CD8-positive, alpha-beta memory T cell (primary cell): ENCODE measurements around the gene ITIH4. TPM values are rescaled to one million over a fixed set of nuclear protein-coding genes. Genes with fewer than 3 reads are reported as not detected.

ENCODE experiments used
- CTCF ChIA-PET: fragments of 350-600 bp; sonication (Branson Sonifier 250); formaldehyde crosslinking; loops from one replicate; lab custom pipeline; 2021; ENCODE audit warnings: antibody characterized with exemption; lab: Charles Lee
- POLR2A ChIA-PET: fragments of 350-600 bp; sonication (Branson Sonifier 250); formaldehyde crosslinking; loops from one replicate; lab custom pipeline; 2021; ENCODE audit warnings: antibody characterized with exemption; lab: Charles Lee
- DNase-seq, 5 donors: peaks; one replicate each; pipeline versions ENCODE4 v3.0.0 to v3.0.0-alpha.2; 2020 to 2022; ENCODE audit warnings: mixed read lengths in 1 of 5
- H3K27ac ChIP-seq: one replicate; pipeline ENCODE4 v1.7.0; 2013; ENCODE audit warnings: low read depth, mild to moderate bottlenecking, low read length, moderate library complexity
- H3K27me3 ChIP-seq: 2 replicates; pipeline ENCODE4 v1.7.0; 2013; ENCODE audit warnings: low read length, mild to moderate bottlenecking; ENCODE audit not compliant: insufficient read depth, poor library complexity, severe bottlenecking
- H3K36me3 ChIP-seq: 2 replicates; pipeline ENCODE4 v1.7.0; 2013; ENCODE audit warnings: mild to moderate bottlenecking, low read length, moderate library complexity; ENCODE audit not compliant: insufficient read depth
- H3K4me1 ChIP-seq: 2 replicates; pipeline ENCODE4 v1.7.0; 2013; ENCODE audit warnings: mild to moderate bottlenecking, low read length, moderate library complexity; ENCODE audit not compliant: insufficient read depth
- H3K4me3 ChIP-seq: 2 replicates; pipeline ENCODE4 v1.7.0; 2013; ENCODE audit warnings: mild to moderate bottlenecking, low read length
- H3K9me3 ChIP-seq: 2 replicates; pipeline ENCODE4 v1.7.0; 2013; ENCODE audit warnings: mild to moderate bottlenecking, low read length
- H3K27ac Mint-ChIP-seq, 8 donors: one replicate each; pipeline ENCODE4 v1.8.0; 2020 to 2021; ENCODE audit warnings: mixed read lengths in 8 of 8, mild to moderate bottlenecking in 6 of 8, inconsistent platforms in 3 of 8, moderate library complexity in 3 of 8
- H3K27me3 Mint-ChIP-seq, 2 donors: one replicate each; pipeline ENCODE4 v1.8.0; 2020 to 2021; ENCODE audit warnings: mixed read lengths in 2 of 2, mild to moderate bottlenecking in 1 of 2, moderate library complexity in 1 of 2
- H3K36me3 Mint-ChIP-seq, 3 donors: one replicate each; pipeline ENCODE4 v1.8.0; 2020 to 2021; ENCODE audit warnings: mixed read lengths in 3 of 3, inconsistent platforms in 1 of 3, mild to moderate bottlenecking in 1 of 3
- H3K4me1 Mint-ChIP-seq, 3 donors: one replicate each; pipeline ENCODE4 v1.8.0; 2020 to 2021; ENCODE audit warnings: mixed read lengths in 3 of 3, inconsistent platforms in 1 of 3, mild to moderate bottlenecking in 1 of 3
- H3K4me3 Mint-ChIP-seq, 7 donors: one replicate each; pipeline ENCODE4 v1.8.0; 2020 to 2021; ENCODE audit warnings: mixed read lengths in 7 of 7, mild to moderate bottlenecking in 6 of 7, moderate library complexity in 4 of 7, inconsistent platforms in 2 of 7
- H3K9me3 Mint-ChIP-seq, 5 donors: one replicate each; pipeline ENCODE4 v1.8.0; 2020 to 2022; ENCODE audit warnings: mixed read lengths in 5 of 5, mild to moderate bottlenecking in 3 of 5, moderate library complexity in 2 of 5, inconsistent platforms in 1 of 5
- polyA plus RNA-seq: library from polyadenylated mRNA; unstranded; fragments of 300-500 nt; fragmentation: Illumina TruSeq; gene quantifications from one replicate; pipeline ENCODE4 v1.2.3, GENCODE V29; 2021
- total RNA-seq, 2 experiments: library from RNA; stranded (reverse); gene quantifications; one replicate each; pipeline ENCODE4 v1.2.3, GENCODE V29; 2021

The ITIH4 gene
- total and polyA plus RNA-seq, 3 experiments from 2014 or later: 10.9 to 11.2 TPM; not detected in 1

DNA sequence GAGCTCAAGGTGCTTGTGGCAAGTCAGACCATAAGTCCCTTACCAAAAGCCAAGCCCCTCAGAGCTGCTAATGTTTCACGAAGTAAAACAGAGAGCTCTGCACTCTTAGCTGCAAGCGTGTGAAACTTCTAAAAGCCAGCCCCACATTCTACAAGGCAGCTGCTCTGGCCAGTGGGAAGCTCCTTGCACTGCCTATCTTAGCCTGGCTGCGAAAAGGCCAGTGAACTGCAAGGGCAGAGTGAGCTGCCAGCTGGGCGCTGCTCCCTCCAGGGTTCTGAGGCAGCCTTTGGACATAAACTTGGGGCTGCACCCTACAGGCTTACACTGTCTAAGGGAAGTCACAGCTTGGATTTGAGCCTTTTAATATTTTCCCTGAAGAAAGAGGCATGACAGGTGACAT, 6.5 kb upstream of the ITIH4 start:
- Histone ChIP-seq H3K4me3 (no peak overlapping the region), H3K27me3 (no peaks in the 10 kb centered on the region), H3K9me3 (no peaks in the 10 kb centered on the region), H3K36me3 (no peaks in the 10 kb centered on the region), H3K27ac (no peak overlapping the region), H3K4me1 (peaks cover 24% of the 10 kb centered on the region)
- peak overlapping the region in 1 of 7 donors; percentile 7 for H3K4me3 Mint-ChIP-seq
- peak overlapping the region in 3 of 8 donors; percentile 3 to 70 (median 68) for H3K27ac Mint-ChIP-seq
- no peaks in the 10 kb centered on the region for H3K9me3 Mint-ChIP-seq
- peaks cover 35 to 51% (median 43%) of the 10 kb centered on the region in 3 donors for H3K4me1 Mint-ChIP-seq
- H3K27me3 Mint-ChIP-seq: no peaks in the 10 kb centered on the region
- ChIA-PET CTCF (interaction anchor here (1.5 to 2.1 kb wide), 2 partner anchors 9 to 16 kb away, joined by 4 to 6 read pairs; no protein-coding TSS in a partner anchor), POLR2A (no interaction called here)
- DNase-seq: no peak
- peaks cover 6 to 59% (median 11%) of the 10 kb centered on the region in 3 donors for H3K36me3 Mint-ChIP-seq

DNA sequence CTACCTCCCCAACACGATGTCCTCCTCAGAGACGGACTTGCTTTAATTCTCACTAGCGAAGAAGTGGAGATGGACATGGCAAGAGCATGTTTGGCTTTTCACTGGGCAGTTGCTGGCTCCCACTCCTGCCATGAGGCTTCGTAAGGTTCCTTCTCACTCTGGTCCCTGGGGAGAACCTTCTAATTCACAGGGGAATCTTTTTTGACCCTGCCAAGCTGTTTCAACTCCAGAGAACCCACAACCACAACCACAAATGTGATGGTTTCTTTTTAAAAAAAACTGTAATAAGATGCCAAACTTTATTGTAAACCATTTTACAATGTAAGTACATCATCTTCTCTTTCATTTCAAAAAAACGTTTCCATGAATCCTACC, 6.0 kb upstream of the ITIH4 start:
- ChIA-PET POLR2A (no interaction called here), CTCF (interaction anchor here (2.1 kb wide), 1 partner anchor 10 kb away, joined by 6 read pairs; no protein-coding TSS in a partner anchor)
- H3K9me3 ChIP-seq: no peaks in the 10 kb centered on the region
- H3K27me3 ChIP-seq: no peaks in the 10 kb centered on the region
- H3K4me1 ChIP-seq: peaks cover 24% of the 10 kb centered on the region
- no peak for DNase-seq
- no peak overlapping the region for H3K4me3 ChIP-seq
- no peaks in the 10 kb centered on the region for H3K27me3 Mint-ChIP-seq
- H3K27ac ChIP-seq: no peak overlapping the region
- H3K27ac Mint-ChIP-seq: peak overlapping the region in 2 of 8 donors; percentile 32 to 68
- no peaks in the 10 kb centered on the region for H3K9me3 Mint-ChIP-seq
- H3K4me3 Mint-ChIP-seq: no peak overlapping the region
- no peaks in the 10 kb centered on the region for H3K36me3 ChIP-seq
- H3K4me1 Mint-ChIP-seq: peaks cover 32 to 47% (median 39%) of the 10 kb centered on the region in 3 donors
- peaks cover under 1 to 54% (median 7%) of the 10 kb centered on the region in 3 donors for H3K36me3 Mint-ChIP-seq

DNA sequence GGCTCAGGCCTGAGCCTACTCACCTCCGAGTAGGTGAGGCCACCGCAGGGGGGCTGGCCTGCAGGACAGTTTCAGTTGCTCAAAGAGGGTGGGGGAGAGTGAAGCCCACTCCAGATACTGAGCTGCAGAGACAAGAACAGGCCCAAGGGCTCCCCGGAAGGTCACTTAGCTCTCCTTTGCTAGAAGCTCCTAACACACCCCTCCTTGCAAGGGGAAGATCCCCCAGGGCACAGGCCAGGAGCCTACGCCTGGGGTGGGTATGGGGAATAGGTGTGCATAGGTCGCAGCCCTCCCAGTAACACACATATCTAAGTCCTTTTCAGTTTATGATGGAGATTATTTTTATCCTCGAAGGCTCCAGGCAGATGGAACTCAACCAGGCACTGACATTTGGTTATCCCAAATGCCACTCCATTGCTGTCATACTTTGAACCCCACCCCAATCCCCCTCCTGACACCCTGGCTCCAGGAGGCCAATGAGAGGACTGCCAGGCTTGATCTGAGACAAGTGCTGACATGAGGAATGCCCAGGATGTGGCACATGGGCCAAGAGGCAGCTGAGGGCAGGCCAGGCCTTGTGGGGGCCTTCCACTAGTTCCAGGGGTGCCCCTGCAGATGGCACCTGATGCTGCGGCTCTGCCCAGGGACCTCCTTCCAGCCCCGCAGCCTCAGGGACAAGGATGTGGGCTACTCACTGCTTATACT, 5.4 kb upstream of the ITIH4 start:
- Histone ChIP-seq H3K36me3 (no peaks in the 10 kb centered on the region), H3K4me3 (no peak overlapping the region), H3K4me1 (peaks cover 24% of the 10 kb centered on the region), H3K27me3 (no peaks in the 10 kb centered on the region), H3K27ac (no peak overlapping the region), H3K9me3 (no peaks in the 10 kb centered on the region)
- no peak overlapping the region for H3K27ac Mint-ChIP-seq
- POLR2A ChIA-PET: no interaction called here
- no peak overlapping the region for H3K4me3 Mint-ChIP-seq
- no peak for DNase-seq
- H3K36me3 Mint-ChIP-seq: peaks cover 0 to 49% (median 7%) of the 10 kb centered on the region in 3 donors
- peaks cover 32 to 47% (median 39%) of the 10 kb centered on the region in 3 donors for H3K4me1 Mint-ChIP-seq
- no peaks in the 10 kb centered on the region for H3K9me3 Mint-ChIP-seq
- CTCF ChIA-PET: no interaction called here
- no peaks in the 10 kb centered on the region for H3K27me3 Mint-ChIP-seq

DNA sequence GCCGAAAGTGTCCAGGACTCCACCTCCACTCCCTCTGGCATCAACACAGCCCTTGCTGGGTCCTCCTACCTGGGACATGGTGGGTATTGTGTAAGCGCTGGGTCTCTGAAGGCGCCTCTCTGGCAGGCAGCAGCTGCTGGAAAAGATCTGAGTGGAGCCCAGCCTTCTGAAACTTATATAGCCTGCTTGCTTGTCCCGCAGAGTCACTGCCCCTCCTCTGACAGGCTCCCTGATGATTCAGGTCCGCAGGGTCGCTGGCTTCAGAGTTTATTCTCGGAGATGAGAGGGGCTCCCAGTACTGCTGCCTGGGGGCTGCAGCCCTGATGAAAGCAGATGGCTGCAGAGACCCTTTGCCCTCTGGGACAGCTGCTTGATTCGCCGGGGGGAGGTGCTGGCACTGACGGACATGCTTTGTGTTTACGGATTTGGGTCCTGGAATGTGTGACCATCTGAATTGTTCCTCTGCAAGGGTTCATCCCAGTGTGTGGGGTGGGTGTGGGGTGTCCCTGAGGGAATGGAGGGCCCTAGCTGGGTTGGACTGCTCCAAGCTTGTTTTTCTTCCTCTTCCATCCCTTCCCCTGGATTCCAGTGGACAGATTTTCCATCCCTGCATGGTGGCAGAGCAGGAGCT, 4.5 kb upstream of the ITIH4 start, which contains the start of gene MUSTN1:
MUSTN1 (minus strand) TSS at position 149 of the 631 bp plus-strand sequence; CDS start at position 78, 71 bp downstream.
- DNase-seq: no peak
- Histone ChIP-seq H3K4me3 (no peak within 1 kb of the TSS), H3K27me3 (no peaks in the 10 kb centered on the region), H3K9me3 (no peaks in the 10 kb centered on the region), H3K27ac (no peak within 1 kb of the TSS), H3K36me3 (no peaks in the 10 kb centered on the region), H3K4me1 (peaks cover 24% of the 10 kb centered on the region)
- CTCF ChIA-PET: interaction anchor here (0.6 kb wide), 1 partner anchor 273 kb away, joined by 3 read pairs; no protein-coding TSS in a partner anchor
- Mint-ChIP-seq H3K9me3 (no peaks in the 10 kb centered on the region), H3K4me1 (peaks cover 29 to 43% (median 35%) of the 10 kb centered on the region in 3 donors), H3K27me3 (no peaks in the 10 kb centered on the region), H3K27ac (peak within 1 kb of the TSS in 3 of 8 donors; percentile 43 to 72 (median 58)), H3K36me3 (peaks cover 0 to 42% (median 7%) of the 10 kb centered on the region in 3 donors), H3K4me3 (no peak within 1 kb of the TSS)
- POLR2A ChIA-PET: no interaction called here

DNA sequence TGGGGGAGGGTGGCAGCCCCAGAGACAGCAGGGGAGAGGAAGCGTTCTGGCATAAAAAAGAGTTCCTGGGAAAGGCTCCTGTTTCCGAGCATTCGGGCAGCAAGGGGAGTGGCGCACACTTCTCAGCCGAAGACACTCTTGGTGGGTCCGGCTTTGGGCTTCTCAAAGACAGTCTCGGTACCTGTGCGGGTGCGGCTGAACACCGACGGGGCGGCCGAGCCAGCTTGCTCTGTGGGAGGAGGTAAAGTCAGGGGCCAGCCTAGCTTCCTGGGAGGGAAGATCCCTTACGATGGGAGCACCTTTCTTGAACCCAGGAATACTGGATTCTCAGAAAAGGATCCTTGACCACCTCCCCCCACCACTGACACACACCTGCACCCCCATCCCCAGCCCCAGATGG, 2.7 kb upstream of the ITIH4 start:
- Histone ChIP-seq H3K27me3 (no peaks in the 10 kb centered on the region), H3K27ac (no peak overlapping the region), H3K4me3 (no peak overlapping the region), H3K4me1 (peaks cover 10% of the 10 kb centered on the region), H3K9me3 (no peaks in the 10 kb centered on the region), H3K36me3 (no peaks in the 10 kb centered on the region)
- Mint-ChIP-seq H3K27me3 (no peaks in the 10 kb centered on the region), H3K27ac (no peak overlapping the region), H3K36me3 (peaks cover 0 to 40% (median 7%) of the 10 kb centered on the region in 3 donors), H3K4me1 (peaks cover 12 to 25% (median 17%) of the 10 kb centered on the region in 3 donors), H3K9me3 (no peaks in the 10 kb centered on the region), H3K4me3 (no peak overlapping the region)
- DNase-seq: no peak
- ChIA-PET CTCF (no interaction called here), POLR2A (no interaction called here)

DNA sequence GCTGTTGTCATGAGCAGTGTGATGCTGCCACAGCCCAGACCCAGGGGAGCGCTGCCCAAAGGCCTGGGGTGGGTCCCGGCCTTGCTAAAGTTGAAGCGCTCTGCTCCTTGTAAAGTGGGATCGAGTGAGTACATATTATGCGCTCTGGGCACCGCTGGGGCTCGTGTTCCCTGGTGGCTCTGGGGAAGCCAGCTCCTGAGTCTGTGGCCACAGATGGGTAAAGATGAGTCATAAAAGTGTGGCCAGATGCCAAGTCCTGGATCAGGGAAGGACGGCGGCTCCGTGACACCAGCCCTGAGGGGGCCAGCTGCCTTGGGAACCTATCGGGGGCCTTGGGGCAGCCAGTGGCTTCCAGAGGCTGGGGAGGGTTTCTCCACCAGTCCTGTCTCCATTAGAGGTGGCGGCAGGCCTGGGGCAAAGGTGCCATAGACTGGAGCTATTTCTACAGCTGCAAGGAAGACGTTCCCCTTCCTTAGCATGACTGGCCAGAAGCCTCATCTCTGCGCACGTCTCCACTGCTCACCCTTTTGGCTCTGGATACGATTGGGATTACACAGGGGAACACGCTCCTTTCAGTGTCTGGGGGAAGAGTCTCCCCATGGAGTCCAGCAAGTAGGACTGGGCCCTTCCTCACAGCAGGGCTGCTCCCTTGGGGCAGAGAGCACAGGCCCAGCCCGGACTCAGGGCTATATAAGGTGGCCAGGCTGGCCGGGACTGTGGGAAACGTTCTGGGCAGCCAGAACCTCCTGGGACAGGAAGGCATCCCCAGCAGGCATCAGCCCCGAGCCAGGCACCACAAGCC, 1.2 kb upstream of the ITIH4 start:
- H3K27ac Mint-ChIP-seq: peak overlapping the region in 2 of 8 donors; percentile 60 to 78
- Histone ChIP-seq H3K4me3 (no peak overlapping the region), H3K36me3 (no peaks in the 10 kb centered on the region), H3K27ac (no peak overlapping the region), H3K27me3 (no peaks in the 10 kb centered on the region), H3K4me1 (no peaks in the 10 kb centered on the region), H3K9me3 (no peaks in the 10 kb centered on the region)
- H3K36me3 Mint-ChIP-seq: peaks cover 0 to 31% (median 5%) of the 10 kb centered on the region in 3 donors
- H3K4me1 Mint-ChIP-seq: peaks cover 1 to 10% (median 2%) of the 10 kb centered on the region in 3 donors
- H3K27me3 Mint-ChIP-seq: no peaks in the 10 kb centered on the region
- H3K4me3 Mint-ChIP-seq: no peak overlapping the region
- no peaks in the 10 kb centered on the region for H3K9me3 Mint-ChIP-seq
- ChIA-PET POLR2A (no interaction called here), CTCF (no interaction called here)
- no peak for DNase-seq

DNA sequence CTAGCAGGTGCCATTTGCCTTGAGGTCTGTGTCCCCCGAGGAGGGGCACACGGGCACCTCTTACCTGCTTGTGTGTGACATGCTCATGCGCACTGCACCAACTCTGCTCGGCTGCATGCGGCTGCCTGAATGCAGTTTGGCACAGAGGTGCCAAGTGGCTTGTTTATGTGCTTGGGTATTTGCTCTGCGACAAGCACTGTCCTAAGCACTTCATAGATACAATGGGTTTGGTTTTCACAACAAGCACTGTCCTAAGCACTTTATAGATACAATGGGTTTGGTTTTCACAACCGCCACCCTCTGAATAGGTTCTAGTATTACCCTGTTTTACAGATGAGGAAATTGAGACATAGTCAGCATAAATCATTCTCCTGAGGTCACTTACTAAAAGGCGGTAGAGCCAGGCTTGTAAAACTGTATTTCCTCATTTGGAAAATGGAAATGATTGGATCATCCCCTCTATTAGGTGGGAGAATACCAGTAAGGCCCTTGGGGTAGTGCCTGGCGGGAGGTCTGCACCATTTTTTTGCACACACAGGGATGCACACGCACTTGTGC, 487 bp downstream of the ITIH4 start:
- H3K4me1 Mint-ChIP-seq: no peaks in the 10 kb centered on the region
- Histone ChIP-seq H3K4me1 (no peaks in the 10 kb centered on the region), H3K9me3 (no peaks in the 10 kb centered on the region), H3K4me3 (no peak overlapping the region), H3K36me3 (no peaks in the 10 kb centered on the region), H3K27me3 (no peaks in the 10 kb centered on the region), H3K27ac (no peak overlapping the region)
- ChIA-PET POLR2A (no interaction called here), CTCF (no interaction called here)
- H3K27me3 Mint-ChIP-seq: no peaks in the 10 kb centered on the region
- no peaks in the 10 kb centered on the region for H3K9me3 Mint-ChIP-seq
- no peak overlapping the region for H3K4me3 Mint-ChIP-seq
- DNase-seq: no peak
- H3K36me3 Mint-ChIP-seq: peaks cover 0 to 17% (median 6%) of the 10 kb centered on the region in 3 donors
- H3K27ac Mint-ChIP-seq: peak overlapping the region in 1 of 8 donors; percentile 3
